ENCODE measurements around the gene MRPL40. TPM values are rescaled to one million over a fixed set of nuclear protein-coding genes. Genes with fewer than 3 reads are reported as not detected.

The MRPL40 gene
- total RNA-seq, 1 donor from 2014 or later = 29.6 TPM

- Mint-ChIP-seq H3K27me3 (ENCODE audit: unreplicated experiment) (no peaks in the 10 kb centered on the region), H3K4me3 (ENCODE audit: unreplicated experiment) (no peak overlapping the region), H3K36me3 (ENCODE audit: unreplicated experiment) (peaks cover 42% of the 10 kb centered on the region), H3K9me3 (ENCODE audit: unreplicated experiment) (no peaks in the 10 kb centered on the region), H3K27ac (ENCODE audit: unreplicated experiment) (no peak overlapping the region), H3K4me1 (ENCODE audit: unreplicated experiment) (no peaks in the 10 kb centered on the region)
- TF ChIP-seq CTCF (IDR thresholded peaks at IDR 0.05) = no peak
- DNase-seq (ENCODE audit: extremely low spot score, unreplicated experiment) = no peak
These were observed 44.8 kb upstream of the MRPL40 start for GRCh38 chr22:19387575-19387974.

GRCh38 chr22:19393704-19394103 is 38.6 kb upstream of the MRPL40 start:
- H3K9me3 Mint-ChIP-seq (ENCODE audit: unreplicated experiment) = no peaks in the 10 kb centered on the region

GRCh38 chr22:19394274-19395050 is 37.9 kb upstream of the MRPL40 start:
- H3K9me3 Mint-ChIP-seq (ENCODE audit: unreplicated experiment) = no peaks in the 10 kb centered on the region
- no peak for DNase-seq (ENCODE audit: extremely low spot score, unreplicated experiment)
- peaks cover 32% of the 10 kb centered on the region for H3K36me3 Mint-ChIP-seq (ENCODE audit: unreplicated experiment)
- H3K27me3 Mint-ChIP-seq (ENCODE audit: unreplicated experiment) = no peaks in the 10 kb centered on the region
- no peak overlapping the region for H3K4me3 Mint-ChIP-seq (ENCODE audit: unreplicated experiment)
- H3K4me1 Mint-ChIP-seq (ENCODE audit: unreplicated experiment) = no peaks in the 10 kb centered on the region
- TF ChIP-seq CTCF (IDR thresholded peaks at IDR 0.05) = no peak
- H3K27ac Mint-ChIP-seq (ENCODE audit: unreplicated experiment) = no peak overlapping the region

More at GRCh38 chr22:19393704-19394103, 38.6 kb upstream of the MRPL40 start:
- DNase-seq (ENCODE audit: extremely low spot score, unreplicated experiment) = no peak
- H3K4me3 Mint-ChIP-seq (ENCODE audit: unreplicated experiment) = no peak overlapping the region
- no peak overlapping the region for H3K27ac Mint-ChIP-seq (ENCODE audit: unreplicated experiment)
- peaks cover 33% of the 10 kb centered on the region for H3K36me3 Mint-ChIP-seq (ENCODE audit: unreplicated experiment)
- no peaks in the 10 kb centered on the region for H3K4me1 Mint-ChIP-seq (ENCODE audit: unreplicated experiment)
- no peak for TF ChIP-seq CTCF (IDR thresholded peaks at IDR 0.05)
- no peaks in the 10 kb centered on the region for H3K27me3 Mint-ChIP-seq (ENCODE audit: unreplicated experiment)

DNA sequence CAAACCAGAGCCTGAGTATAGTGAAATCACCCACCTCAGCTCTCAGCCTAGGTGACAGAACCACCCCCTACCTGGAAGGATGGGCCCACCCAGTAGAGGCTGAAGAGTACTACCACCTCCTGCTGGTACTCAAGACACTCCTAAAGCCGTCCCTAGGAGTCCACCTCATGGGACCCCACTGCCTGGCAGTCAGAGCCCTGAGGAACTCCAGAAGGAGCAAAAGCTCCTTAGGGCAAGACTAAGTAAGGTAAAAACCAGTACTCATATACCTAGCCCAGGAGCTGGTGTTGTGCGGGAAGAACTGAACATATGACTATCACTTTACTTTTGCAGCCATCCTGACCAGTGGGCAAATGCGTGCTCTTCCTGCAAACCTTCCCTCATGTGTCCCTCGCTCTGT is 37.1 kb upstream of the MRPL40 start:
- H3K4me3 Mint-ChIP-seq (ENCODE audit: unreplicated experiment) = no peak overlapping the region
- H3K4me1 Mint-ChIP-seq (ENCODE audit: unreplicated experiment) = no peaks in the 10 kb centered on the region
- H3K9me3 Mint-ChIP-seq (ENCODE audit: unreplicated experiment) = no peaks in the 10 kb centered on the region
- no peaks in the 10 kb centered on the region for H3K27me3 Mint-ChIP-seq (ENCODE audit: unreplicated experiment)
- peaks cover 26% of the 10 kb centered on the region for H3K36me3 Mint-ChIP-seq (ENCODE audit: unreplicated experiment)
- H3K27ac Mint-ChIP-seq (ENCODE audit: unreplicated experiment) = no peak overlapping the region
- no peak for TF ChIP-seq CTCF (IDR thresholded peaks at IDR 0.05)
- DNase-seq (ENCODE audit: extremely low spot score, unreplicated experiment) = no peak

DNA sequence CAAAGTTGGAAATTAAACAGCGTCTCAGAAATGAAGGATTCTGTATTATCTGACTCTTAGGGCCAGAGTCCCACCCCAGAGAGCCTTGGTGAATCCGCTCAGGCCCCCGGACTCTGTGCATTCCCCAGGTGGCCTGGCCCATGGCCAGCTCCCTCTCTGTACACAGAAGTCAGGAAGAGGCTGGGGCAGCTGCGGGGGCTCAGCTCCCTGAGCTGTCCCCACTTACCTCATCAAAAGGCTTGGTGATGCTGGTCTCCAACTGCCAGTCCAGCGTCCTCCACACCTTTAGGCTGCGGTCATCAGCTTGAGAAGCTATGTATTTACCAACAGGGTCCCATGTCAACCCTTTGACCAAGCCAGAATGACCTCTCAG is 35.8 kb upstream of the MRPL40 start:
- DNase-seq (ENCODE audit: extremely low spot score, unreplicated experiment) = no peak
- H3K4me3 Mint-ChIP-seq (ENCODE audit: unreplicated experiment) = no peak overlapping the region
- H3K4me1 Mint-ChIP-seq (ENCODE audit: unreplicated experiment) = no peaks in the 10 kb centered on the region
- TF ChIP-seq CTCF (IDR thresholded peaks at IDR 0.05) = no peak
- H3K27ac Mint-ChIP-seq (ENCODE audit: unreplicated experiment) = no peak overlapping the region
- H3K9me3 Mint-ChIP-seq (ENCODE audit: unreplicated experiment) = no peaks in the 10 kb centered on the region
- no peaks in the 10 kb centered on the region for H3K27me3 Mint-ChIP-seq (ENCODE audit: unreplicated experiment)
- peaks cover 23% of the 10 kb centered on the region for H3K36me3 Mint-ChIP-seq (ENCODE audit: unreplicated experiment)
